ENCODE measurements around the gene APLP2. TPM values are rescaled to one million over a fixed set of nuclear protein-coding genes. Genes with fewer than 3 reads are reported as not detected.
A peak's percentile ranks its signal among the peaks of the same experiment; 100 is the strongest.

APLP2 gene
- total and polyA plus RNA-seq, 2 of the 13 experiments (the other 11 are each of a cell fraction or from before 2014, with no cell fraction given): 315 to 594 TPM

GRCh38 chr11:130115218-130115617, 45.5 kb downstream of the APLP2 start:
- H2AFZ ChIP-seq (ENCODE audit: low read length): no peak overlapping the region
- ChIA-PET CTCF (ENCODE audit: low intra/inter-chr PET ratio, low total read pairs) (no interaction called here), POLR2A (interaction anchor here (1.7 to 2.2 kb wide), 2 partner anchors 9 to 112 kb away, joined by 7 to 12 read pairs; partner anchors contain the start of gene PRDM10)
- H3K4me1 ChIP-seq (ENCODE audit: insufficient read depth, low read length): peaks cover 46% of the 10 kb centered on the region
- intact Hi-C loops (cut with micrococcal nuclease; ENCODE audit: unreplicated experiment) (no loop called here), in situ Hi-C loops (cut with HindIII; ENCODE audit: extremely low pct_ligation_motif_present, low pct_unique_long_range_greater_than_20kb) (no loop called here)
- BruUV-seq (replicated peaks): no TSS peak
- H3K9ac ChIP-seq (ENCODE audit: insufficient read depth, low read depth, low read length): no peak overlapping the region
- no peak overlapping the region for H3K4me2 ChIP-seq (ENCODE audit: low read depth, low read length)
- peaks cover 64% of the 10 kb centered on the region for H3K79me2 ChIP-seq (ENCODE audit: insufficient read depth, low read length)
- FAIRE-seq (no peak), DNase-seq (ENCODE audit: low spot score) (no peak), ATAC-seq (no peak)
- 96% methylated on average over 2 of the region's 2 CpGs for WGBS (ENCODE audit: low lambda C conversion rate)
- H3K9me3 ChIP-seq (ENCODE audit: low read length): no peaks in the 10 kb centered on the region
- no peak overlapping the region for H3K27ac ChIP-seq (ENCODE audit: extremely low read length, insufficient read depth, low read length)
- H3K36me3 ChIP-seq (replicated peaks in 1 of 2; ENCODE audit: control insufficient read depth in 1 of 2, insufficient read depth in 2 of 2, low read length in 2 of 2): peaks cover 19 to 73% of the 10 kb centered on the region in 2 experiments
- peaks cover 7% of the 10 kb centered on the region for H4K20me1 ChIP-seq (ENCODE audit: insufficient read depth, low read length)
- no peaks in the 10 kb centered on the region for H3K27me3 ChIP-seq (ENCODE audit: control insufficient read depth in 1 of 2, insufficient read depth in 2 of 2, low read length in 2 of 2)
- TF ChIP-seq MAFF (IDR thresholded peaks at IDR 0.05; ENCODE audit: low read depth, low read length): peak; percentile 21; the same call in 1 of the 2 replicates
- TF ChIP-seq ZNF782 (CRISPR knock-in tag; IDR thresholded peaks at IDR 0.05; ENCODE audit: borderline replicate concordance): no peak
- TF ChIP-seq MAFK (conservative IDR thresholded peaks at IDR 0.05 in 1 of 2, IDR thresholded peaks at IDR 0.05 in 1 of 2; ENCODE audit: low read length in 2 of 2): 0 out of 4 replicates have a peak, but pooled peaks of 1 of the 2 experiments have one; percentile 6
- H3K4me3 ChIP-seq (replicated peaks in 1 of 3; ENCODE audit: insufficient read depth in 1 of 3, low read depth in 2 of 3, low read length in 3 of 3): no peak overlapping the region

- CTCF ChIA-PET (ENCODE audit: low intra/inter-chr PET ratio, low total read pairs): no interaction called here
- Histone ChIP-seq H3K27me3 (ENCODE audit: control insufficient read depth in 1 of 2, insufficient read depth in 2 of 2, low read length in 2 of 2) (no peaks in the 10 kb centered on the region), H3K79me2 (ENCODE audit: insufficient read depth, low read length) (peaks cover 54% of the 10 kb centered on the region), H3K4me2 (ENCODE audit: low read depth, low read length) (no peak overlapping the region), H3K9ac (ENCODE audit: insufficient read depth, low read depth, low read length) (no peak overlapping the region), H3K4me3 (replicated peaks in 1 of 3; ENCODE audit: insufficient read depth in 1 of 3, low read depth in 2 of 3, low read length in 3 of 3) (no peak overlapping the region), H2AFZ (ENCODE audit: low read length) (no peak overlapping the region), H3K36me3 (replicated peaks in 1 of 2; ENCODE audit: control insufficient read depth in 1 of 2, insufficient read depth in 2 of 2, low read length in 2 of 2) (peaks cover 18 to 73% of the 10 kb centered on the region in 2 experiments), H3K4me1 (ENCODE audit: insufficient read depth, low read length) (peaks cover 58% of the 10 kb centered on the region), H4K20me1 (ENCODE audit: insufficient read depth, low read length) (peaks cover 7% of the 10 kb centered on the region), H3K27ac (ENCODE audit: extremely low read length, insufficient read depth, low read length) (peak overlapping the region; percentile 10), H3K9me3 (ENCODE audit: low read length) (no peaks in the 10 kb centered on the region)
- FAIRE-seq (no peak), ATAC-seq (no peak), DNase-seq (ENCODE audit: low spot score) (no peak)
- POLR2A ChIA-PET: interaction anchor here (1.0 kb wide), 1 partner anchor 48 kb away, joined by 3 read pairs; no protein-coding TSS in a partner anchor
- intact Hi-C loops (cut with micrococcal nuclease; ENCODE audit: unreplicated experiment): no loop called here
- 88% methylated on average over 2 of the region's 2 CpGs for WGBS (ENCODE audit: low lambda C conversion rate)
- BruUV-seq (replicated peaks): no TSS peak
- in situ Hi-C loops (cut with HindIII; ENCODE audit: extremely low pct_ligation_motif_present, low pct_unique_long_range_greater_than_20kb): no loop called here
- no peak for TF ChIP-seq IKZF4 (CRISPR knock-in tag; IDR thresholded peaks at IDR 0.05; ENCODE audit: borderline replicate concordance, low read depth, not compliant biosample characterization)
- TF ChIP-seq ZNF101 (CRISPR knock-in tag; IDR thresholded peaks at IDR 0.05; ENCODE audit: borderline replicate concordance, low read depth): no peak
- TF ChIP-seq ZNF614 (CRISPR knock-in tag; IDR thresholded peaks at IDR 0.05; ENCODE audit: borderline replicate concordance): no peak
- no peak for TF ChIP-seq U2AF1 (optimal IDR thresholded peaks at IDR 0.05; ENCODE audit: low read depth, low read length)
- no peak for TF ChIP-seq ZNF350 (CRISPR knock-in tag; IDR thresholded peaks at IDR 0.05; ENCODE audit: borderline replicate concordance, low read depth)
- TF ChIP-seq, protein P1, sequence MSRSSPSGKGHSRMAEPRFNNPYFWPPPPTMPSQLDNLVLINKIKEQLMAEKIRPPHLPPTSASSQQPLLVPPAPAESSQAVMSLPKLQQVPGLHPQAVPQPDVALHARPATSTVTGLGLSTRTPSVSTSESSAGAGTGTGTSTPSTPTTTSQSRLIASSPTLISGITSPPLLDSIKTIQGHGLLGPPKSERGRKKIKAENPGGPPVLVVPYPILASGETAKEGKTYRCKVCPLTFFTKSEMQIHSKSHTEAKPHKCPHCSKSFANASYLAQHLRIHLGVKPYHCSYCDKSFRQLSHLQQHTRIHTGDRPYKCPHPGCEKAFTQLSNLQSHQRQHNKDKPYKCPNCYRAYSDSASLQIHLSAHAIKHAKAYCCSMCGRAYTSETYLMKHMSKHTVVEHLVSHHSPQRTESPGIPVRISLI (CRISPR knock-in tag; IDR thresholded peaks at IDR 0.05; ENCODE audit: borderline replicate concordance): no peak
- no peak for TF ChIP-seq SRSF9 (IDR thresholded peaks at IDR 0.05; ENCODE audit: borderline replicate concordance, insufficient read depth, low read depth, low read length, poor library complexity, severe bottlenecking)
- no peak for TF ChIP-seq MBD4 (IDR thresholded peaks at IDR 0.05; ENCODE audit: borderline replicate concordance, low read length)
- no peak for TF ChIP-seq AKNA (CRISPR knock-in tag; IDR thresholded peaks at IDR 0.05; ENCODE audit: borderline replicate concordance)
Measured at GRCh38 chr11:130118165-130118564, 48.5 kb downstream of the APLP2 start.

All from HepG2 (cell line).